ENCODE results near the gene CLEC6A. TPM values are rescaled to one million over a fixed set of nuclear protein-coding genes. Genes with fewer than 3 reads are reported as not detected.
"Not testable (repeated sequence)": the region's sequence is repeated elsewhere in the genome, so short reads cannot be mapped to it uniquely, and the experiment has no call there.

CLEC6A gene
- total RNA-seq, 1 experiment from 2014 or later, result not detected

DNA sequence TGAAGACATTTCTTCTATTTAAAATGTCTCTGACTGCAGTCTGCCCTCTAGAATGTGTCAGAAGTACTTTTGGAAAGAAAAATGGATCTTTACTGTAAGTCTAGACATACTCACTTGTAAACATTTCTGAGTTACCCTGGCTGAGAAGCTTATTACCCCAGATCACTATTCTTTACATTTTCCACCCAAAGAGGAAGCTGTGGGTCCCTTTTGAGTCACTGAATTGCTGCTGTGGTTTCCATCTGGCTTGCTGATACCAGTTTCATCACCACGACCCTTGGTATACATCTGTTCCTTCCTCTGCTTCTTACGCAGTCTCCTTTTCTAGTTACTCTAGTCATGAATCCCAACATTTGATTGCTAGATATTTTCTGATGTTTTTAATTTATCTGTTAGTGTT is 37.3 kb downstream of the CLEC6A start:
- POLR2A ChIA-PET (ENCODE audit: low non-redundant PET), result no interaction called here
- no peaks in the 10 kb centered on the region for H3K4me1 ChIP-seq (ENCODE audit: insufficient read depth, low read length, poor library complexity, severe bottlenecking)
- no TSS peak for BruUV-seq (replicated peaks)
- intact Hi-C loops (cut with micrococcal nuclease; ENCODE audit: unreplicated experiment), result no loop called here
- H3K9me3 ChIP-seq (ENCODE audit: low read depth, low read length, poor library complexity, severe bottlenecking), result no peaks in the 10 kb centered on the region
- H3K27ac ChIP-seq (ENCODE audit: low read depth, low read length, poor library complexity, severe bottlenecking), result no peak overlapping the region
- TF ChIP-seq, protein P1, sequence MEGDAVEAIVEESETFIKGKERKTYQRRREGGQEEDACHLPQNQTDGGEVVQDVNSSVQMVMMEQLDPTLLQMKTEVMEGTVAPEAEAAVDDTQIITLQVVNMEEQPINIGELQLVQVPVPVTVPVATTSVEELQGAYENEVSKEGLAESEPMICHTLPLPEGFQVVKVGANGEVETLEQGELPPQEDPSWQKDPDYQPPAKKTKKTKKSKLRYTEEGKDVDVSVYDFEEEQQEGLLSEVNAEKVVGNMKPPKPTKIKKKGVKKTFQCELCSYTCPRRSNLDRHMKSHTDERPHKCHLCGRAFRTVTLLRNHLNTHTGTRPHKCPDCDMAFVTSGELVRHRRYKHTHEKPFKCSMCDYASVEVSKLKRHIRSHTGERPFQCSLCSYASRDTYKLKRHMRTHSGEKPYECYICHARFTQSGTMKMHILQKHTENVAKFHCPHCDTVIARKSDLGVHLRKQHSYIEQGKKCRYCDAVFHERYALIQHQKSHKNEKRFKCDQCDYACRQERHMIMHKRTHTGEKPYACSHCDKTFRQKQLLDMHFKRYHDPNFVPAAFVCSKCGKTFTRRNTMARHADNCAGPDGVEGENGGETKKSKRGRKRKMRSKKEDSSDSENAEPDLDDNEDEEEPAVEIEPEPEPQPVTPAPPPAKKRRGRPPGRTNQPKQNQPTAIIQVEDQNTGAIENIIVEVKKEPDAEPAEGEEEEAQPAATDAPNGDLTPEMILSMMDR (conservative IDR thresholded peaks at IDR 0.05; ENCODE audit: low read depth, low read length), result no peak
- no peak for TF ChIP-seq EZH2 (IDR thresholded peaks at IDR 0.05; ENCODE audit: borderline replicate concordance, low read depth, low read length, poor library complexity, severe bottlenecking)
- CTCF ChIA-PET, result interaction anchor here (0.6 kb wide), 1 partner anchor 1123 kb away, joined by 3 read pairs; no protein-coding TSS in a partner anchor
- H3K27me3 ChIP-seq (replicated peaks; ENCODE audit: insufficient read depth, low read depth, low read length, poor library complexity), result peaks cover 5% of the 10 kb centered on the region
- H3K4me3 ChIP-seq (ENCODE audit: low read depth, low read length, poor library complexity, severe bottlenecking), result no peak overlapping the region
- DNase-seq (ENCODE audit: low spot score), result no peak
- no peaks in the 10 kb centered on the region for H3K36me3 ChIP-seq (ENCODE audit: insufficient read depth, low read length, poor library complexity, severe bottlenecking)

GRCh38 chr12:8495671-8496070 is 39.9 kb downstream of the CLEC6A start:
- H3K27ac ChIP-seq (ENCODE audit: low read depth, low read length, poor library complexity, severe bottlenecking); H3K9me3 ChIP-seq (ENCODE audit: low read depth, low read length, poor library complexity, severe bottlenecking); intact Hi-C loops (cut with micrococcal nuclease; ENCODE audit: unreplicated experiment); H3K4me3 ChIP-seq (ENCODE audit: low read depth, low read length, poor library complexity, severe bottlenecking); H3K4me1 ChIP-seq (ENCODE audit: insufficient read depth, low read length, poor library complexity, severe bottlenecking); POLR2A ChIA-PET (ENCODE audit: low non-redundant PET); H3K36me3 ChIP-seq (ENCODE audit: insufficient read depth, low read length, poor library complexity, severe bottlenecking); DNase-seq (ENCODE audit: low spot score); CTCF ChIA-PET; BruUV-seq (replicated peaks): not testable (repeated sequence)
- peaks cover 12% of the 10 kb centered on the region for H3K27me3 ChIP-seq (replicated peaks; ENCODE audit: insufficient read depth, low read depth, low read length, poor library complexity)

GRCh38 chr12:8496074-8496473 is 40.3 kb downstream of the CLEC6A start:
- H3K27ac ChIP-seq (ENCODE audit: low read depth, low read length, poor library complexity, severe bottlenecking); H3K36me3 ChIP-seq (ENCODE audit: insufficient read depth, low read length, poor library complexity, severe bottlenecking); DNase-seq (ENCODE audit: low spot score); H3K9me3 ChIP-seq (ENCODE audit: low read depth, low read length, poor library complexity, severe bottlenecking); H3K4me3 ChIP-seq (ENCODE audit: low read depth, low read length, poor library complexity, severe bottlenecking); intact Hi-C loops (cut with micrococcal nuclease; ENCODE audit: unreplicated experiment); CTCF ChIA-PET; BruUV-seq (replicated peaks); H3K4me1 ChIP-seq (ENCODE audit: insufficient read depth, low read length, poor library complexity, severe bottlenecking); POLR2A ChIA-PET (ENCODE audit: low non-redundant PET): not testable (repeated sequence)
- H3K27me3 ChIP-seq (replicated peaks; ENCODE audit: insufficient read depth, low read depth, low read length, poor library complexity), result peaks cover 15% of the 10 kb centered on the region

- H3K4me3 ChIP-seq (ENCODE audit: low read depth, low read length, poor library complexity, severe bottlenecking), result no peak overlapping the region
- intact Hi-C loops (cut with micrococcal nuclease; ENCODE audit: unreplicated experiment), result no loop called here
- H3K9me3 ChIP-seq (ENCODE audit: low read depth, low read length, poor library complexity, severe bottlenecking), result no peaks in the 10 kb centered on the region
- BruUV-seq (replicated peaks), result no TSS peak
- ChIA-PET CTCF (no interaction called here), POLR2A (ENCODE audit: low non-redundant PET) (no interaction called here)
- no peaks in the 10 kb centered on the region for H3K36me3 ChIP-seq (ENCODE audit: insufficient read depth, low read length, poor library complexity, severe bottlenecking)
- no peak for DNase-seq (ENCODE audit: low spot score)
- TF ChIP-seq, protein P1 (conservative IDR thresholded peaks at IDR 0.05; ENCODE audit: low read depth, low read length), result no peak
- TF ChIP-seq EZH2 (IDR thresholded peaks at IDR 0.05; ENCODE audit: borderline replicate concordance, low read depth, low read length, poor library complexity, severe bottlenecking), result no peak
- H3K27me3 ChIP-seq (replicated peaks; ENCODE audit: insufficient read depth, low read depth, low read length, poor library complexity), result peaks cover 16% of the 10 kb centered on the region
- H3K27ac ChIP-seq (ENCODE audit: low read depth, low read length, poor library complexity, severe bottlenecking), result no peak overlapping the region
- H3K4me1 ChIP-seq (ENCODE audit: insufficient read depth, low read length, poor library complexity, severe bottlenecking), result no peaks in the 10 kb centered on the region
Observed at GRCh38 chr12:8499616-8500015, 43.9 kb downstream of the CLEC6A start.
